ENCODE measurements around the gene DCAF8.

DNA sequence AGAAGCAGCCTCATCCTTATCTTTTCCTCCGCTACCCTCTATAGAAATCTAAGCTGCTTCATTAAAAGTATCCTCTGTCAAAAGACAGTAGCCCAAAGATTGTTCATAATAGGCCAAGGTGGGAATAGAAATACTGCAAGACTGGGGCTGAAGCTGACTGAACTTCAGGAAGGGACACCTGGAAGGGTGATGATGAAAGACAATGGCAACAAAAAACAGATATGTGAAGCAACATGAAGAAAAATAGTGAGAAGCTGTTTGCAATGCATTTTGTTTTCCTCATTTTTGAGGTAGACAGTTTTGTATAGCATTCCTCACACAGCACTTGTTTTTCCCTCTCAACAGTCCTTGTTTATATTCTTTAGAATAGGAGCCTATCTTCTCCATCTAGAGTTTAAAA, 16.9 kb downstream of the DCAF8 start:
- TF ChIP-seq, protein P1, sequence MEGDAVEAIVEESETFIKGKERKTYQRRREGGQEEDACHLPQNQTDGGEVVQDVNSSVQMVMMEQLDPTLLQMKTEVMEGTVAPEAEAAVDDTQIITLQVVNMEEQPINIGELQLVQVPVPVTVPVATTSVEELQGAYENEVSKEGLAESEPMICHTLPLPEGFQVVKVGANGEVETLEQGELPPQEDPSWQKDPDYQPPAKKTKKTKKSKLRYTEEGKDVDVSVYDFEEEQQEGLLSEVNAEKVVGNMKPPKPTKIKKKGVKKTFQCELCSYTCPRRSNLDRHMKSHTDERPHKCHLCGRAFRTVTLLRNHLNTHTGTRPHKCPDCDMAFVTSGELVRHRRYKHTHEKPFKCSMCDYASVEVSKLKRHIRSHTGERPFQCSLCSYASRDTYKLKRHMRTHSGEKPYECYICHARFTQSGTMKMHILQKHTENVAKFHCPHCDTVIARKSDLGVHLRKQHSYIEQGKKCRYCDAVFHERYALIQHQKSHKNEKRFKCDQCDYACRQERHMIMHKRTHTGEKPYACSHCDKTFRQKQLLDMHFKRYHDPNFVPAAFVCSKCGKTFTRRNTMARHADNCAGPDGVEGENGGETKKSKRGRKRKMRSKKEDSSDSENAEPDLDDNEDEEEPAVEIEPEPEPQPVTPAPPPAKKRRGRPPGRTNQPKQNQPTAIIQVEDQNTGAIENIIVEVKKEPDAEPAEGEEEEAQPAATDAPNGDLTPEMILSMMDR (IDR thresholded peaks at IDR 0.05; ENCODE audit: insufficient read depth, low read length), result no peak
- TF ChIP-seq POLR2AphosphoS5 (IDR thresholded peaks at IDR 0.05; ENCODE audit: low read depth) (no peak), SPI1 (IDR thresholded peaks at IDR 0.05; ENCODE audit: borderline replicate concordance, low read depth) (no peak), GABPA (IDR thresholded peaks at IDR 0.05; ENCODE audit: low read depth) (no peak)
- TF ChIP-seq, protein P2, sequence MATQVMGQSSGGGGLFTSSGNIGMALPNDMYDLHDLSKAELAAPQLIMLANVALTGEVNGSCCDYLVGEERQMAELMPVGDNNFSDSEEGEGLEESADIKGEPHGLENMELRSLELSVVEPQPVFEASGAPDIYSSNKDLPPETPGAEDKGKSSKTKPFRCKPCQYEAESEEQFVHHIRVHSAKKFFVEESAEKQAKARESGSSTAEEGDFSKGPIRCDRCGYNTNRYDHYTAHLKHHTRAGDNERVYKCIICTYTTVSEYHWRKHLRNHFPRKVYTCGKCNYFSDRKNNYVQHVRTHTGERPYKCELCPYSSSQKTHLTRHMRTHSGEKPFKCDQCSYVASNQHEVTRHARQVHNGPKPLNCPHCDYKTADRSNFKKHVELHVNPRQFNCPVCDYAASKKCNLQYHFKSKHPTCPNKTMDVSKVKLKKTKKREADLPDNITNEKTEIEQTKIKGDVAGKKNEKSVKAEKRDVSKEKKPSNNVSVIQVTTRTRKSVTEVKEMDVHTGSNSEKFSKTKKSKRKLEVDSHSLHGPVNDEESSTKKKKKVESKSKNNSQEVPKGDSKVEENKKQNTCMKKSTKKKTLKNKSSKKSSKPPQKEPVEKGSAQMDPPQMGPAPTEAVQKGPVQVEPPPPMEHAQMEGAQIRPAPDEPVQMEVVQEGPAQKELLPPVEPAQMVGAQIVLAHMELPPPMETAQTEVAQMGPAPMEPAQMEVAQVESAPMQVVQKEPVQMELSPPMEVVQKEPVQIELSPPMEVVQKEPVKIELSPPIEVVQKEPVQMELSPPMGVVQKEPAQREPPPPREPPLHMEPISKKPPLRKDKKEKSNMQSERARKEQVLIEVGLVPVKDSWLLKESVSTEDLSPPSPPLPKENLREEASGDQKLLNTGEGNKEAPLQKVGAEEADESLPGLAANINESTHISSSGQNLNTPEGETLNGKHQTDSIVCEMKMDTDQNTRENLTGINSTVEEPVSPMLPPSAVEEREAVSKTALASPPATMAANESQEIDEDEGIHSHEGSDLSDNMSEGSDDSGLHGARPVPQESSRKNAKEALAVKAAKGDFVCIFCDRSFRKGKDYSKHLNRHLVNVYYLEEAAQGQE (IDR thresholded peaks at IDR 0.05; ENCODE audit: insufficient replicate concordance, low read depth), result no peak

Measured in HL-60 (cell line).